Measurements from ENCODE around the gene NAGPA.

DNA sequence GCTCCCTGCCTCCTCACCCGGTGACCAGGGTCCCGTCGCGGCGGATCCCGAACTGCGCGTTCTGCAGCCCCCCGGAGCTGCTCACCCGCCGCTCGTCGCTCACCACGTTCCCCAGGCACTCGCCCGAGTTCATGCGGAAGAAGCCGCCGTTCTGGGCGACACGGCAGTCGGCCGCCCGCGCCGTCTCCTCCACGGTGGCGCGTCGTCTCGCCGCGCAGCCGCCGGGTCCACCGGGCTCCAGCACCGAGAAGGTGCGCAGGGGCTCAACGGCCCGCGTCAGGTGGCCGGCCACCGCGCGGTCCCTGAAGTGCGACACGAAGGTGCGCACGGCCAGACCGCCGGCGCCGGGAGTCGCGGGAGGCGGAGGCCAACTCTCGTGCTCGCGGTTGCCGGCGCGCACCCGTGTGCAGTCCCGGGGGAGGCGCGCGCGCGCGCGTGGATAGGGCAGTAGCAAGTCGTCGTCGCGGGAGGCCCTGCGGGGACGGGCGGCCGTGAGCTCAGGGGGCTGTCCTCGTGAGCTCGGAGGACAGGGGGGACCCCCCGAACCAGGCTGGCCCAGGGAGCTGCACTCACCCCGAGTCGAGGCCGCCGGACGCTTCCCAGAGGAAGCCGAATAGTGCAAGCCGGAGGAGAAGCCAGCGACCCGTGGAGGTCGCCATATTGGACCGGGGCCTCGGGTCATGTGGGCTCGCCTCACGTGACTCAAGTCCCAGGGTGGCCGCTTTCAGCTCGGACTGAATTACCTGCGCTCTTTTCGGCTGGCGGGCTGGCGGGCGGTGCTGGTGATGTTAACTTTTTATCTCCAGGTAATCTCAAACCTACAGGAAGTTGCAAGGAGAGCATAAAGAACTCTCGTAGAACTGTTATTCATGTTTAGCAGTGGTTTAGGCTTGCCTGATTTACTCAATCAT lies at the start of gene NAGPA:
- TF ChIP-seq FOXJ3 (CRISPR knock-in tag; IDR thresholded peaks at IDR 0.05) (no peak), MEF2A (IDR thresholded peaks at IDR 0.05; ENCODE audit: borderline replicate concordance, low read depth) (no peak), JUND (IDR thresholded peaks at IDR 0.05) (no peak), TAF1 (IDR thresholded peaks at IDR 0.05; ENCODE audit: borderline replicate concordance, low read depth, low read length) (peak; percentile 88), NRF1 (IDR thresholded peaks at IDR 0.05; ENCODE audit: low read depth, low read length) (no peak)
- TF ChIP-seq, protein P1, sequence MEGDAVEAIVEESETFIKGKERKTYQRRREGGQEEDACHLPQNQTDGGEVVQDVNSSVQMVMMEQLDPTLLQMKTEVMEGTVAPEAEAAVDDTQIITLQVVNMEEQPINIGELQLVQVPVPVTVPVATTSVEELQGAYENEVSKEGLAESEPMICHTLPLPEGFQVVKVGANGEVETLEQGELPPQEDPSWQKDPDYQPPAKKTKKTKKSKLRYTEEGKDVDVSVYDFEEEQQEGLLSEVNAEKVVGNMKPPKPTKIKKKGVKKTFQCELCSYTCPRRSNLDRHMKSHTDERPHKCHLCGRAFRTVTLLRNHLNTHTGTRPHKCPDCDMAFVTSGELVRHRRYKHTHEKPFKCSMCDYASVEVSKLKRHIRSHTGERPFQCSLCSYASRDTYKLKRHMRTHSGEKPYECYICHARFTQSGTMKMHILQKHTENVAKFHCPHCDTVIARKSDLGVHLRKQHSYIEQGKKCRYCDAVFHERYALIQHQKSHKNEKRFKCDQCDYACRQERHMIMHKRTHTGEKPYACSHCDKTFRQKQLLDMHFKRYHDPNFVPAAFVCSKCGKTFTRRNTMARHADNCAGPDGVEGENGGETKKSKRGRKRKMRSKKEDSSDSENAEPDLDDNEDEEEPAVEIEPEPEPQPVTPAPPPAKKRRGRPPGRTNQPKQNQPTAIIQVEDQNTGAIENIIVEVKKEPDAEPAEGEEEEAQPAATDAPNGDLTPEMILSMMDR (IDR thresholded peaks at IDR 0.05), result no peak
- TF ChIP-seq, protein P2, sequence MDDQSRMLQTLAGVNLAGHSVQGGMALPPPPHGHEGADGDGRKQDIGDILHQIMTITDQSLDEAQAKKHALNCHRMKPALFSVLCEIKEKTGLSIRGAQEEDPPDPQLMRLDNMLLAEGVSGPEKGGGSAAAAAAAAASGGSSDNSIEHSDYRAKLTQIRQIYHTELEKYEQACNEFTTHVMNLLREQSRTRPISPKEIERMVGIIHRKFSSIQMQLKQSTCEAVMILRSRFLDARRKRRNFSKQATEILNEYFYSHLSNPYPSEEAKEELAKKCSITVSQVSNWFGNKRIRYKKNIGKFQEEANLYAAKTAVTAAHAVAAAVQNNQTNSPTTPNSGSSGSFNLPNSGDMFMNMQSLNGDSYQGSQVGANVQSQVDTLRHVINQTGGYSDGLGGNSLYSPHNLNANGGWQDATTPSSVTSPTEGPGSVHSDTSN (IDR thresholded peaks at IDR 0.05), result no peak

All from SK-N-SH (cell line).